GM23338 (cell line): Measurements from ENCODE around the gene OLFML2B. TPM values are rescaled to one million over a fixed set of nuclear protein-coding genes. Genes with fewer than 3 reads are reported as not detected.
"Not testable (repeated sequence)": the region's sequence is repeated elsewhere in the genome, so short reads cannot be mapped to it uniquely, and the experiment has no call there.

Experiments used
- ATAC-seq: fragments of 200-7000 bp; cut with Tn5 transposase; 3 replicates; pipeline ENCODE4 v1.9.1; 2020
- DNase-seq: peaks from one replicate; pipeline ENCODE4 v3.0.0-alpha.2; 2015; ENCODE audit warnings: low spot score
- H2AFZ ChIP-seq: fragments of 200-600 bp; sonication (generic); 2 replicates; pipeline ENCODE4 v1.8.0; 2016; ENCODE audit warnings: antibody characterized with exemption, mild to moderate bottlenecking, moderate library complexity
- H3F3A ChIP-seq: fragments of 200-600 bp; sonication (generic); replicated peaks from 2 replicates; pipeline ENCODE4 v1.8.0; 2017; ENCODE audit warnings: antibody characterized with exemption, mixed run types, low read depth
- H3K27ac ChIP-seq: fragments of 200-600 bp; sonication (generic); 2 replicates; pipeline ENCODE4 v1.6.1; 2016; ENCODE audit warnings: low read depth
- H3K27me3 ChIP-seq: fragments of 200-600 bp; sonication (generic); 2 replicates; pipeline ENCODE4 v1.8.0; 2016; ENCODE audit warnings: mild to moderate bottlenecking, mixed run types, moderate library complexity; ENCODE audit not compliant: insufficient read depth
- H3K36me3 ChIP-seq: fragments of 200-600 bp; sonication (generic); 2 replicates; pipeline ENCODE4 v1.8.0; 2016; ENCODE audit warnings: mild to moderate bottlenecking; ENCODE audit not compliant: insufficient read depth
- H3K4me1 ChIP-seq: fragments of 200-600 bp; sonication (generic); 2 replicates; pipeline ENCODE4 v1.8.0; 2016; ENCODE audit warnings: mild to moderate bottlenecking, moderate library complexity; ENCODE audit not compliant: insufficient read depth
- H3K4me2 ChIP-seq: fragments of 200-600 bp; sonication (generic); 2 replicates; pipeline ENCODE4 v1.7.1; 2017; ENCODE audit warnings: mixed run types
- H3K4me3 ChIP-seq: fragments of 200-600 bp; sonication (generic); 2 replicates; pipeline ENCODE4 v1.6.1; 2016; ENCODE audit warnings: mixed run types
- H3K79me2 ChIP-seq: fragments of 200-600 bp; sonication (generic); replicated peaks from 2 replicates; pipeline ENCODE4 v1.8.0; 2017; ENCODE audit warnings: mild to moderate bottlenecking; ENCODE audit not compliant: insufficient read depth
- H3K9me2 ChIP-seq: fragments of 200-600 bp; sonication (generic); 2 replicates; pipeline ENCODE4 v1.8.0; 2017; ENCODE audit not compliant: insufficient read depth
- H4K20me1 ChIP-seq: fragments of 200-600 bp; sonication (generic); replicated peaks from 2 replicates; pipeline ENCODE4 v1.8.0; 2017; ENCODE audit warnings: mild to moderate bottlenecking; ENCODE audit not compliant: insufficient read depth
- H3K27ac Mint-ChIP-seq: 2 replicates; pipeline ENCODE4 v1.8.0; 2020; ENCODE audit warnings: inconsistent platforms, mild to moderate bottlenecking, moderate library complexity, mixed read lengths
- H3K27me3 Mint-ChIP-seq: 3 replicates; pipeline ENCODE4 v1.8.0; 2022; ENCODE audit warnings: low read depth, mild to moderate bottlenecking, moderate library complexity, mixed read lengths, inconsistent platforms; ENCODE audit not compliant: insufficient read depth, poor library complexity
- H3K36me3 Mint-ChIP-seq: 3 replicates; pipeline ENCODE4 v1.8.0; 2021; ENCODE audit warnings: low read depth, mild to moderate bottlenecking, inconsistent platforms, moderate library complexity, mixed read lengths
- H3K4me1 Mint-ChIP-seq: 3 replicates; pipeline ENCODE4 v1.8.0; 2020; ENCODE audit warnings: mild to moderate bottlenecking, inconsistent platforms, mixed read lengths
- H3K4me3 Mint-ChIP-seq: 3 replicates; pipeline ENCODE4 v1.8.0; 2021; ENCODE audit warnings: moderate library complexity, mild to moderate bottlenecking, inconsistent platforms, mixed read lengths
- H3K9me3 Mint-ChIP-seq: 3 replicates; pipeline ENCODE4 v1.8.0; 2020; ENCODE audit warnings: moderate library complexity, mild to moderate bottlenecking, inconsistent platforms, mixed read lengths
- CREB1 ChIP-seq: fragments of 250-450 bp; sonication (Bioruptor Pico); IDR thresholded peaks from 2 replicates; pipeline ENCODE4 v1.5.0; 2020; ENCODE audit warnings: low read depth, mild to moderate bottlenecking, moderate library complexity
- CTCF ChIP-seq, 2 experiments: fragments of 200-600 bp in 1 of 2; sonication (generic) in 1 of 2; conservative IDR thresholded peaks; 2 replicates each; pipeline versions ENCODE4 v1.5.1 to v1.6.1; 2016 to 2017; ENCODE audit warnings: antibody characterized with exemption in 2 of 2, low read depth in 2 of 2, mild to moderate bottlenecking in 2 of 2, moderate library complexity in 1 of 2
- ETS1 ChIP-seq: IDR thresholded peaks from 2 replicates; pipeline ENCODE4 v1.6.1; 2016; ENCODE audit warnings: antibody characterized with exemption
- EZH2 ChIP-seq: fragments of 200-600 bp; sonication (generic); IDR thresholded peaks from one replicate; pipeline ENCODE4 v1.8.0; 2017; ENCODE audit warnings: antibody characterized with exemption, mild to moderate bottlenecking, low read depth; ENCODE audit not compliant: unreplicated experiment
- JUNB ChIP-seq: IDR thresholded peaks from one replicate; pipeline ENCODE4 v1.6.1; 2016; ENCODE audit warnings: antibody characterized with exemption; ENCODE audit not compliant: unreplicated experiment
- NANOG ChIP-seq: IDR thresholded peaks from 2 replicates; pipeline ENCODE4 v1.6.1; 2016; ENCODE audit warnings: antibody characterized with exemption, borderline replicate concordance
- POLR2AphosphoS5 ChIP-seq: IDR thresholded peaks from 2 replicates; pipeline ENCODE4 v1.6.1; 2016; ENCODE audit warnings: antibody characterized with exemption, low read depth
- REST ChIP-seq: IDR thresholded peaks from one replicate; pipeline ENCODE4 v1.6.1; 2018; ENCODE audit warnings: antibody characterized with exemption; ENCODE audit not compliant: unreplicated experiment
- ZNF114 ChIP-seq: fragments of 250-450 bp; sonication (Bioruptor Pico); IDR thresholded peaks from 2 replicates; pipeline ENCODE4 v1.5.0; 2020; ENCODE audit warnings: mild to moderate bottlenecking, moderate library complexity
- ZNF462 ChIP-seq: fragments of 250-450 bp; sonication (Bioruptor Pico); IDR thresholded peaks from 2 replicates; pipeline ENCODE4 v1.5.0; 2020; ENCODE audit warnings: mild to moderate bottlenecking, moderate library complexity
- polyA plus RNA-seq: library from polyadenylated mRNA; unstranded; fragments of >200 nt; fragmentation: Nextera tagmentation; extraction: Ambion mirVana; gene quantifications from 2 replicates; pipeline ENCODE4 v1.2.1, GENCODE V29; 2016
- total RNA-seq: library from RNA; depleted of rRNA; stranded (reverse); fragments of >200 nt; shearing (Covaris generic); gene quantifications from 2 replicates; pipeline ENCODE4 v1.2.3, GENCODE V29; 2014

OLFML2B gene
- total and polyA plus RNA-seq, 2 experiments from 2014 or later: 2.9 to 4.3 TPM

- H3K27ac Mint-ChIP-seq, H3K4me2 ChIP-seq, H3K36me3 ChIP-seq, H3K79me2 ChIP-seq, H3K4me3 Mint-ChIP-seq, H3K4me3 ChIP-seq, H3K36me3 Mint-ChIP-seq, H3K27me3 Mint-ChIP-seq, H3K27ac ChIP-seq, ATAC-seq, H3K27me3 ChIP-seq, H2AFZ ChIP-seq, H3K9me2 ChIP-seq, H3K9me3 Mint-ChIP-seq, H4K20me1 ChIP-seq, DNase-seq: not testable (repeated sequence)
- H3K4me1 ChIP-seq: peaks cover 31% of the 10 kb centered on the region
- peaks cover 11% of the 10 kb centered on the region; the same call in 1 of the 2 replicates for H3F3A ChIP-seq
- H3K4me1 Mint-ChIP-seq: peaks cover 50% of the 10 kb centered on the region
Observed at GRCh38 chr1:162066836-162067235, 43.2 kb upstream of the OLFML2B start.

- Histone ChIP-seq H3K79me2 (no peaks in the 10 kb centered on the region), H3K27me3 (no peaks in the 10 kb centered on the region), H3K4me3 (no peak overlapping the region), H3K27ac (no peak overlapping the region), H3F3A (0 out of 2 replicates have a peak, but pooled peaks cover 3% of the 10 kb centered on the region), H3K4me2 (no peak overlapping the region), H3K36me3 (no peaks in the 10 kb centered on the region), H4K20me1 (no peaks in the 10 kb centered on the region), H2AFZ (no peak overlapping the region), H3K9me2 (no peaks in the 10 kb centered on the region), H3K4me1 (peaks cover 20% of the 10 kb centered on the region; the same call in 1 of the 2 replicates)
- Mint-ChIP-seq H3K27ac (no peak overlapping the region; the same call in 1 of the 2 replicates), H3K36me3 (no peaks in the 10 kb centered on the region), H3K4me1 (peaks cover 41% of the 10 kb centered on the region), H3K9me3 (no peaks in the 10 kb centered on the region), H3K4me3 (no peak overlapping the region), H3K27me3 (peaks cover 6% of the 10 kb centered on the region)
- ATAC-seq (no peak), DNase-seq (peak; percentile 14)
- no peak for TF ChIP-seq ZNF462 (CRISPR knock-in tag)
- no peak for TF ChIP-seq ETS1
- TF ChIP-seq CTCF (conservative IDR thresholded peaks at IDR 0.05; ENCODE audit: low read depth in 2 of 2): no peak
- no peak for TF ChIP-seq POLR2AphosphoS5
- TF ChIP-seq EZH2: no peak
- no peak for TF ChIP-seq REST
- TF ChIP-seq CREB1 (CRISPR knock-in tag): no peak
- TF ChIP-seq NANOG: no peak
- TF ChIP-seq JUNB: no peak
- TF ChIP-seq ZNF114 (CRISPR knock-in tag): no peak
Observed at GRCh38 chr1:162065016-162065415, 41.3 kb upstream of the OLFML2B start.
